Heart right ventricle (tissue), 16 donors: Measurements from ENCODE around the gene TECPR1. TPM values are rescaled to one million over a fixed set of nuclear protein-coding genes. Genes with fewer than 3 reads are reported as not detected.

ENCODE experiments used
- ATAC-seq, 8 donors: fragments of 200-7000 bp; cut with Tn5 transposase; one replicate each; pipeline ENCODE4 v1.9.1; 2020; ENCODE audit warnings: mild to moderate bottlenecking in 8 of 8, moderate library complexity in 8 of 8, moderate number of reproducible peaks in 1 of 8
- DNase-seq, 2 donors: peaks; one replicate each; pipeline ENCODE4 v3.0.0-alpha.2; 2020
- H3K27ac ChIP-seq, 10 donors: fragments of 200-600 bp; sonication (generic) in 2 of 10; one replicate each; pipeline versions ENCODE4 v1.5.0 to v1.8.0; 2020 to 2022; ENCODE audit warnings: mild to moderate bottlenecking in 3 of 10
- H3K27me3 ChIP-seq, 7 donors: fragments of 200-600 bp; one replicate each; pipeline ENCODE4 v1.8.0; 2021 to 2022; ENCODE audit warnings: mild to moderate bottlenecking in 2 of 7
- H3K36me3 ChIP-seq, 9 donors: fragments of 200-600 bp; sonication (generic) in 1 of 9; one replicate each; pipeline versions ENCODE4 v1.5.0 to v1.8.0; 2020 to 2022; ENCODE audit warnings: mild to moderate bottlenecking in 2 of 9
- H3K4me1 ChIP-seq, 9 donors: fragments of 200-600 bp; sonication (generic) in 1 of 9; one replicate each; pipeline versions ENCODE4 v1.5.0 to v1.8.0; 2020 to 2022; ENCODE audit warnings: mild to moderate bottlenecking in 4 of 9
- H3K4me3 ChIP-seq, 10 donors: fragments of 200-600 bp; sonication (generic) in 2 of 10; one replicate each; pipeline versions ENCODE4 v1.5.0 to v1.8.0; 2020 to 2022; ENCODE audit warnings: mild to moderate bottlenecking in 7 of 10, moderate library complexity in 2 of 10
- H3K9me3 ChIP-seq, 11 donors: fragments of 200-600 bp in 10 of 11; sonication (generic) in 2 of 11; one replicate each; pipeline versions ENCODE4 v1.5.0 to v1.8.0; 2013 to 2022; ENCODE audit warnings: mild to moderate bottlenecking in 2 of 11, control low read depth in 1 of 11, moderate library complexity in 1 of 11
- WGBS, 2 donors: extraction: QIAGEN DNeasy Blood & Tissue Kit; methylation state at CpG; one replicate each; pipeline ENCODE4 v1.1.7; 2013; ENCODE audit warnings: inconsistent platforms in 1 of 2; 5-methylcytosine and 5-hydroxymethylcytosine counted together
- intact Hi-C, 10 donors: fragments of 100-400 bp; cut with DNase I; formaldehyde crosslinking; loops; one replicate each; pipeline versions ENCODE4 v1.11.1 to v1.14.2; 2022
- polyA plus RNA-seq, 2 donors: library from polyadenylated mRNA; stranded (reverse); fragments of 200-250 nt; gene quantifications; one replicate each; pipeline ENCODE4 v1.2.3, GENCODE V29; 2013
- total RNA-seq, 10 donors: library from RNA; stranded (reverse); fragmentation: NEBNext Ultra II Directional in 3 of 10; extraction: Animal tissue kit (Norgen Biotek cat#: 25700) in 3 of 10; gene quantifications; one replicate each; pipeline versions ENCODE4 v1.2.1 to v1.2.4, GENCODE V29; 2021 to 2023
- TF ChIP-seq, protein P1 (sequence below), 9 donors: fragments of 200-600 bp; sonication (generic) in 2 of 9; IDR thresholded peaks; one replicate each; pipeline versions ENCODE4 v1.5.0 to v1.8.0; 2021 to 2022; ENCODE audit warnings: antibody characterized with exemption in 9 of 9, mild to moderate bottlenecking in 5 of 9, moderate library complexity in 1 of 9
- donor health status: Arrhythmogenic right ventricular cardiomyopathy.
- donor health status: ischemic (EF 13 %, LVEDD 7.1; RV severe dilation, severe dysfunction).
- donor health status: healthy with polysubstance abuse.
- donor health status: DM: no; HTN: yes; CAD: no.
- donor health status: DM: no; HTN: no; CAD: no.
- donor health status: ischemic (EF 25% LVEDD 6.9; RV normal size, moderate dysfunction).
- donor health status: ischemic (EF 25% LVEDD 5.7; RV mildly dilated, moderate dysfunction).
- donor health status: healthy.
- donor health status: DM: yes; HTN: yes; CAD: no.
- donor health status: Ischemic cardiomyopathy.
- donor health status: ischemic (EF 35%, LVEDD 5.7; RV mildly dilated, moderate dysfunction).
- donor health status: nonischemic (EF 11% LVEDD 7.7; RV severe dilation, severe dysfunction).
- donor health status: DM: yes; HTN: yes; CAD: no.
- donor health status: PGD.
- donor health status: ischemic (EF 29% LVEDD 5.4; RV normal size, mild dysfunction).
- donor health status: nonischemic (EF 23%, LVEDD 6.1; RV moderate dilation, normal function).

Gene TECPR1
- total and polyA plus RNA-seq, 12 donors, result 12.8 to 23.8 (median 15.4) TPM

DNA sequence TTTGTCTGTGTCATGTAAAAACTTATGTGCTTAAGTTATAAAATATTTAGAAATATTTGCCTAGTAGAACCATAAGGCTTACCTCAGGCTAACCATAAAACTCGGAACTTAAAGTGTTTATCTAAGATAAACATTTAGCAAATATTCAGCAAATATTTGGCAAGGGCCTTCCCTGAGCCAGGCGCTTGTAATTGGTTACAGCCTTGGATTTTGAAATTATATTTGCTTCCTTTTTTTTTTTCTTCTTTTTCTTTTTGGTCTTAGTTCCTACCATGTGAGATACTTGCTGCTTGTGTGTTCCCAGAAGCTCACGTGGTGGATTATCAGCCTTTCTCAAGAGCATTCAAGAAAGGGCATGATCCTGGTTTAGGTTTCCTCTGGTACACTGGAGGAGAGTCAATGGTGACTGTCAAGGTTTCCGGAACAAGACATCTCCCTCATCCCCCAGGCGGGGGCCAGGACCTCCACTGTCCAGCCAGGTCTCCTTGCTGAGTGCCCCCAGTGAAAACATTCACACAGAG, 24.3 kb upstream of the TECPR1 start:
- Histone ChIP-seq H3K4me3 (no peak overlapping the region), H3K36me3 (no peaks in the 10 kb centered on the region), H3K27me3 (no peaks in the 10 kb centered on the region), H3K4me1 (peaks cover 0 to 33% (median 8%) of the 10 kb centered on the region in 9 donors), H3K9me3 (no peaks in the 10 kb centered on the region), H3K27ac (peak overlapping the region in 2 of 10 donors; percentile 5 to 66)
- TF ChIP-seq, protein P1, sequence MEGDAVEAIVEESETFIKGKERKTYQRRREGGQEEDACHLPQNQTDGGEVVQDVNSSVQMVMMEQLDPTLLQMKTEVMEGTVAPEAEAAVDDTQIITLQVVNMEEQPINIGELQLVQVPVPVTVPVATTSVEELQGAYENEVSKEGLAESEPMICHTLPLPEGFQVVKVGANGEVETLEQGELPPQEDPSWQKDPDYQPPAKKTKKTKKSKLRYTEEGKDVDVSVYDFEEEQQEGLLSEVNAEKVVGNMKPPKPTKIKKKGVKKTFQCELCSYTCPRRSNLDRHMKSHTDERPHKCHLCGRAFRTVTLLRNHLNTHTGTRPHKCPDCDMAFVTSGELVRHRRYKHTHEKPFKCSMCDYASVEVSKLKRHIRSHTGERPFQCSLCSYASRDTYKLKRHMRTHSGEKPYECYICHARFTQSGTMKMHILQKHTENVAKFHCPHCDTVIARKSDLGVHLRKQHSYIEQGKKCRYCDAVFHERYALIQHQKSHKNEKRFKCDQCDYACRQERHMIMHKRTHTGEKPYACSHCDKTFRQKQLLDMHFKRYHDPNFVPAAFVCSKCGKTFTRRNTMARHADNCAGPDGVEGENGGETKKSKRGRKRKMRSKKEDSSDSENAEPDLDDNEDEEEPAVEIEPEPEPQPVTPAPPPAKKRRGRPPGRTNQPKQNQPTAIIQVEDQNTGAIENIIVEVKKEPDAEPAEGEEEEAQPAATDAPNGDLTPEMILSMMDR (IDR thresholded peaks at IDR 0.05), result no peak
- 56 to 65% methylated on average over 5 of the region's 5 CpGs for WGBS, 2 donors
- ATAC-seq (no peak), DNase-seq (no peak)
- intact Hi-C loops, result no loop called here

DNA sequence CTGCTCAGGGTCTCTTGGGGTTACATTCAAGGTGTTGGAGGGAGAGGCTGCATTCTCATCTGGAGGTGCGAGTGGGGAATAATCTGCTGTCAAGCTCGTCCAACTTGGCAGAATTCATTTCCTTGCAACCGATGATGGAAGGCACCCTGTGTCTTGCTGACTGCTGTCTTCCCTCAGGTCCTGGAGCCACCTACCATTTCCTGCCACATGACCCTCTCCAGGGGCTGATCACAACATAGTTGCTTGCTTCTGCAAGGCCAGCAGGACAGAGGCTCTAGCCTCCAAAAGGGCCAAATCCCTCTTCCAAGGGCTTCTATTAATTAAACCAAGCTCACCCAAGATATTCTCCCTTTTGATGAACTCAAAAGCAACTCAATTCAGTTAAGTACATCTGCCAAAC, 15.3 kb upstream of the TECPR1 start:
- Histone ChIP-seq H3K27ac (no peak overlapping the region), H3K9me3 (peaks cover 0 to 3% (median 0%) of the 10 kb centered on the region in 11 donors), H3K4me3 (no peak overlapping the region), H3K4me1 (no peaks in the 10 kb centered on the region), H3K36me3 (peaks cover 0 to 16% (median 0%) of the 10 kb centered on the region in 9 donors), H3K27me3 (no peaks in the 10 kb centered on the region)
- TF ChIP-seq, protein P1 (IDR thresholded peaks at IDR 0.05), result no peak
- DNase-seq (no peak), ATAC-seq (no peak)
- WGBS, 2 donors, result 67 to 78% methylated on average over 3 of the region's 3 CpGs
- intact Hi-C loops, result no loop called here

DNA sequence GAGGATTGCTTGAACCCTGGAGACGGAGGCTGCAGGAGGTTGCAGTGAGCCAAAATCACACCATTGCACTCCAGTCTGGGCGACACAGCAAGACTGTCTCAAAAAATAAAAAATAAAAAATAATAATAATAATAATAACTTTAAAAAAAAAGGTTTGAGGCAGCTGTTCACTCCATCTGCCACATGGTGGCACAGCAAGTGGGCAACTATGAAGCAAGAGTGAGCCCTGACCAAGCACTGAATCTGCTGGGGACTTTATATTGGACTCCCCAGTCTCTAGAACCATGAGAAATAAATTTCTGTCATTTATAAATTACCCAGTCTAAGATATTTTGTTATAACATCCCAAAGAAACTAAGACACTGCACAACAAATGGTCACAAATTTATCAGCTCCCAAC, 14.8 kb upstream of the TECPR1 start:
- TF ChIP-seq, protein P1 (IDR thresholded peaks at IDR 0.05), result peak in 6 of 9 donors; percentile 24 to 41 (median 34)
- ATAC-seq (peak in 1 of 8 donors; percentile 30), DNase-seq (no peak)
- intact Hi-C loops, result no loop called here
- no peak overlapping the region for H3K27ac ChIP-seq
- 98 to 100% methylated on average over 2 of the region's 2 CpGs for WGBS, 2 donors
- H3K36me3 ChIP-seq, result peaks cover 0 to 18% (median 0%) of the 10 kb centered on the region in 9 donors
- no peaks in the 10 kb centered on the region for H3K27me3 ChIP-seq
- H3K9me3 ChIP-seq, result peaks cover 0 to 3% (median 0%) of the 10 kb centered on the region in 11 donors
- H3K4me3 ChIP-seq, result no peak overlapping the region
- H3K4me1 ChIP-seq, result no peaks in the 10 kb centered on the region

DNA sequence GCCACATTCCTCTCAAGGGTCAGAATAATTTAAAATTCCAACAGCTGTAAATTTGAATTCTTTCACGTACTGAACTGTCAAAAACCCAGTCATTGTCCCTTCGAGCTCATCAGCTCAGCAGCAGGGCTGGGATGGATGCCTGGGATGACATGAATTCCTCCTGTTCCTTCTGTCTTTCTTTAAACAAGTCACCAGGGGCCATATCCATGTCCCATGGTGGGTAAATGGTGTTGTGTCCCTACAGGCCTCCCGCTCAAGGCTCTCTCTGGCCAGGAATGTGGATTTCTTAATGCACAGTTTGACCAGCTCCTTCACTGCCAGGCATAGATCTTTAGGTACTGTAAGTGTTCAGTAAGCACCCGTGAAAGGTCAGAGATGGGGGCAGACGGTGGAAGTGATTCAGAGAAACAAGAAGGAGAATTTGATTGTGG, 13.8 kb upstream of the TECPR1 start:
- H3K27ac ChIP-seq, result no peak overlapping the region
- H3K4me3 ChIP-seq, result no peak overlapping the region
- 80 to 88% methylated on average over 5 of the region's 5 CpGs for WGBS, 2 donors
- H3K36me3 ChIP-seq, result peaks cover 0 to 27% (median 0%) of the 10 kb centered on the region in 9 donors
- TF ChIP-seq, protein P1 (IDR thresholded peaks at IDR 0.05), result no peak
- ATAC-seq, result no peak
- no peak for DNase-seq
- intact Hi-C loops, result no loop called here
- no peaks in the 10 kb centered on the region for H3K27me3 ChIP-seq
- no peaks in the 10 kb centered on the region for H3K4me1 ChIP-seq
- H3K9me3 ChIP-seq, result peaks cover 0 to 3% (median 0%) of the 10 kb centered on the region in 11 donors
